ENCODE measurements around the gene PPL. TPM values are rescaled to one million over a fixed set of nuclear protein-coding genes. Genes with fewer than 3 reads are reported as not detected.

Gene PPL
- total RNA-seq, 2 experiments from 2014 or later: not detected

- Mint-ChIP-seq H3K36me3 (peaks cover 18% of the 10 kb centered on the region), H3K4me1 (peaks cover 16% of the 10 kb centered on the region), H3K27me3 (no peaks in the 10 kb centered on the region), H3K4me3 (no peak overlapping the region), H3K27ac (no peak overlapping the region), H3K9me3 (no peaks in the 10 kb centered on the region)
- ATAC-seq (ENCODE audit: low read depth) (no peak), DNase-seq (no peak)
- POLR2A ChIA-PET: no interaction called here
Observed at GRCh38 chr16:4836727-4837126, 100.2 kb downstream of the PPL start.

- DNase-seq: no peak
- no peaks in the 10 kb centered on the region for H3K27me3 Mint-ChIP-seq
- H3K9me3 Mint-ChIP-seq: no peaks in the 10 kb centered on the region
- POLR2A ChIA-PET: interaction anchor here (0.9 kb wide), 1 partner anchor 14 kb away, joined by 3 read pairs; no protein-coding TSS in a partner anchor
- H3K27ac Mint-ChIP-seq: no peak overlapping the region
- no peak overlapping the region for H3K4me3 Mint-ChIP-seq
- ATAC-seq (ENCODE audit: low read depth): no peak
- H3K4me1 Mint-ChIP-seq: peaks cover 10% of the 10 kb centered on the region
- H3K36me3 Mint-ChIP-seq: peaks cover 20% of the 10 kb centered on the region
Observed at GRCh38 chr16:4833584-4833983, 103.4 kb downstream of the PPL start.

- POLR2A ChIA-PET: no interaction called here
- Mint-ChIP-seq H3K9me3 (no peaks in the 10 kb centered on the region), H3K36me3 (peaks cover 20% of the 10 kb centered on the region), H3K27me3 (no peaks in the 10 kb centered on the region), H3K4me1 (peaks cover 7% of the 10 kb centered on the region), H3K4me3 (no peak overlapping the region), H3K27ac (no peak overlapping the region)
- ATAC-seq (ENCODE audit: low read depth) (no peak), DNase-seq (no peak)
Observed at GRCh38 chr16:4832698-4833343, 104.1 kb downstream of the PPL start.

Other genes starting within 250 kb of the PPL start
- 10 to 100 TPM; 40.7 to 42.7 TPM for gene NUDT16L1, start 243.6 kb downstream of the PPL start, total RNA-seq
- gene ANKS3, start 202.9 kb downstream of the PPL start, total RNA-seq: 10 to 100 TPM; 20.4 to 20.5 TPM
- gene DNAAF8, start 202.6 kb downstream of the PPL start, total RNA-seq: under 1 TPM in 1 of 2 experiments, not detected in 1; 0.23 TPM
- gene ZNF500, start 170.0 kb downstream of the PPL start, total RNA-seq: 10 to 100 TPM; 22.5 to 23.8 TPM
- not detected for gene SEPTIN12, start 148.8 kb downstream of the PPL start, total RNA-seq
- not detected for gene SMIM22, start 141.8 kb downstream of the PPL start, total RNA-seq
- 10 to 100 TPM in 1 of 2 experiments, 1 to 10 TPM in 1; 9.5 to 10.3 TPM for gene ROGDI, start 134.5 kb downstream of the PPL start, total RNA-seq
- 10 to 100 TPM; 91.6 to 93.1 TPM for gene GLYR1, start 89.9 kb downstream of the PPL start, total RNA-seq
- 10 to 100 TPM; 39.6 to 43.4 TPM for gene UBN1, start 89.7 kb downstream of the PPL start, total RNA-seq
- gene SEC14L5, start 21.2 kb upstream of the PPL start, total RNA-seq: under 1 TPM in 1 of 2 experiments, not detected in 1; 0.20 TPM
- 10 to 100 TPM; 18.2 to 19.9 TPM for gene NAGPA, start 96.8 kb upstream of the PPL start, total RNA-seq
- gene C16orf89, start 128.8 kb upstream of the PPL start, total RNA-seq: not detected
- 10 to 100 TPM; 19.6 to 22.3 TPM for gene ALG1, start 134.7 kb upstream of the PPL start, total RNA-seq
- 10 to 100 TPM; 10.4 to 11.4 TPM for gene EEF2KMT, start 160.6 kb upstream of the PPL start, total RNA-seq

Data from activated naive CD8-positive, alpha-beta T cell treated with anti-CD3 and anti-CD28 coated beads, Interleukin-2, amount 10 ng/mL, durations not matched to agents 7 days and 5 days (primary cell).